HCT116 (cell line): Measurements from ENCODE around the gene R3HCC1L. TPM values are rescaled to one million over a fixed set of nuclear protein-coding genes. Genes with fewer than 3 reads are reported as not detected.

Experiments used
- ATAC-seq: fragments of 200-7000 bp; cut with Tn5 transposase; 2 replicates; pipeline ENCODE4 v1.9.1; 2020; ENCODE audit warnings: mild to moderate bottlenecking, moderate library complexity
- BruUV-seq: library from RNA; stranded (reverse); fragments of 400-500 nt; replicated peaks from 2 replicates; lab custom pipeline; 2021; lab: Mats Ljungman, UMichigan
- CTCF ChIA-PET: fragments of 300-600 bp; sonication (Branson Sonifier 250); formaldehyde crosslinking; loops from one replicate; lab custom pipeline; 2021; ENCODE audit warnings: antibody characterized with exemption; lab: Charles Lee
- POLR2A ChIA-PET: fragments of 300-600, 350-600 bp; sonication (Branson Sonifier 250); formaldehyde crosslinking; loops from one replicate; lab custom pipeline; 2021; ENCODE audit warnings: antibody characterized with exemption; lab: Charles Lee
- RAD21 ChIA-PET, 2 experiments: fragments of 300-600 bp; sonication (Branson Sonifier 250); formaldehyde crosslinking; loops; one replicate each; lab custom pipeline; 2023; ENCODE audit warnings: low total read pairs in 2 of 2; ENCODE audit not compliant: uncharacterized antibody in 2 of 2, unreplicated experiment in 2 of 2, low non-redundant PET in 1 of 2; lab: Charles Lee
- DNase-seq: peaks from one replicate; pipeline ENCODE4 v3.0.0-alpha.2; 2010; ENCODE audit warnings: low read depth, low spot score
- H2AFZ ChIP-seq: fragments of 200-600 bp; shearing (Covaris generic), sonication (generic); 2 replicates; pipeline ENCODE4 v1.6.1; 2017; ENCODE audit warnings: low read depth, mixed run types, mixed read lengths, antibody characterized with exemption, low read length; ENCODE audit not compliant: poor library complexity, severe bottlenecking
- H3K27ac ChIP-seq: 2 replicates; pipeline ENCODE4 v1.5.1; 2012; ENCODE audit warnings: low read depth, low read length
- H3K27me3 ChIP-seq: fragments of 200-600 bp; sonication (generic); 2 replicates; pipeline ENCODE4 v1.6.1; 2016; ENCODE audit warnings: mixed run types, low read length, mixed read lengths; ENCODE audit not compliant: insufficient read depth
- H3K36me3 ChIP-seq, 2 experiments: fragments of 200-500 bp in 1 of 2; fragments of 200-600 bp in 1 of 2; sonication (Bioruptor generic) in 1 of 2; sonication (generic) in 1 of 2; 2 replicates each; pipeline versions ENCODE4 v1.5.1 to v1.6.1; 2014 to 2016; ENCODE audit warnings: low read length in 2 of 2, inconsistent platforms in 1 of 2, mixed read lengths in 1 of 2, mixed run types in 1 of 2; ENCODE audit not compliant: insufficient read depth in 2 of 2, control insufficient read depth in 1 of 2
- H3K4me1 ChIP-seq, 2 experiments: fragments of 200-600 bp in 1 of 2; sonication (generic) in 1 of 2; 2 replicates each; pipeline versions ENCODE4 v1.5.1 to v1.6.1; 2012 to 2017; ENCODE audit warnings: low read length in 2 of 2, inconsistent platforms in 1 of 2, mild to moderate bottlenecking in 1 of 2, mixed read lengths in 1 of 2, mixed run types in 1 of 2, moderate library complexity in 1 of 2; ENCODE audit not compliant: insufficient read depth in 2 of 2, control insufficient read depth in 1 of 2
- H3K4me2 ChIP-seq: fragments of 200-600 bp; sonication (generic); 2 replicates; pipeline ENCODE4 v1.6.1; 2017; ENCODE audit warnings: mixed run types, low read length, mixed read lengths
- H3K4me3 ChIP-seq, 2 experiments: fragments of 200-600 bp in 1 of 2; sonication (generic) in 1 of 2; replicated peaks in 1 of 2; 2 replicates each; pipeline ENCODE4 v1.5.1; 2011 to 2016; ENCODE audit warnings: low read length in 2 of 2, control low read depth in 1 of 2, low read depth in 1 of 2, mild to moderate bottlenecking in 1 of 2, mixed read lengths in 1 of 2, mixed run types in 1 of 2
- H3K79me2 ChIP-seq: fragments of 200-600 bp; sonication (generic); 2 replicates; pipeline ENCODE4 v1.6.1; 2017; ENCODE audit warnings: mild to moderate bottlenecking, mixed run types, low read length, moderate library complexity, mixed read lengths; ENCODE audit not compliant: insufficient read depth
- H3K9ac ChIP-seq: fragments of 200-600 bp; sonication (generic); 2 replicates; pipeline ENCODE4 v1.6.1; 2016; ENCODE audit warnings: low read length, mixed read lengths
- H3K9me2 ChIP-seq: fragments of 200-600 bp; sonication (generic), shearing (Covaris generic); 2 replicates; pipeline ENCODE4 v1.6.1; 2017; ENCODE audit warnings: mixed run types, mild to moderate bottlenecking, moderate library complexity; ENCODE audit not compliant: insufficient read depth
- H3K9me3 ChIP-seq, 2 experiments: fragments of 200-500 bp in 1 of 2; fragments of 200-600 bp in 1 of 2; sonication (Bioruptor generic) in 1 of 2; sonication (generic) in 1 of 2; 2 replicates each; pipeline ENCODE4 v1.6.1; 2014 to 2017; ENCODE audit warnings: low read length in 2 of 2, mixed read lengths in 2 of 2, inconsistent platforms in 1 of 2, low read depth in 1 of 2, mild to moderate bottlenecking in 1 of 2, mixed run types in 1 of 2, moderate library complexity in 1 of 2; ENCODE audit not compliant: control insufficient read depth in 1 of 2, insufficient read depth in 1 of 2
- H4K20me1 ChIP-seq: fragments of 200-600 bp; sonication (generic), shearing (Covaris generic); 2 replicates; pipeline ENCODE4 v1.6.1; 2017; ENCODE audit warnings: mixed run types, mild to moderate bottlenecking, moderate library complexity; ENCODE audit not compliant: insufficient read depth
- CBX3 ChIP-seq: IDR thresholded peaks from 2 replicates; pipeline ENCODE4 v1.6.1; 2012; ENCODE audit warnings: low read depth
- CEBPB ChIP-seq: IDR thresholded peaks from 2 replicates; pipeline ENCODE4 v1.6.1; 2012; ENCODE audit warnings: low read depth
- EGR1 ChIP-seq: IDR thresholded peaks from 2 replicates; pipeline ENCODE4 v1.6.1; 2012; ENCODE audit warnings: low read depth
- ELF1 ChIP-seq: IDR thresholded peaks from 2 replicates; pipeline ENCODE4 v1.6.1; 2012; ENCODE audit warnings: low read depth, borderline replicate concordance
- EZH2 ChIP-seq: fragments of 200-600 bp; sonication (generic); IDR thresholded peaks from 2 replicates; pipeline ENCODE4 v1.6.1; 2017; ENCODE audit warnings: antibody characterized with exemption, mixed run types
- EZH2phosphoT487 ChIP-seq: fragments of 200-600 bp; IDR thresholded peaks from 2 replicates; pipeline ENCODE4 v1.6.1; 2018; ENCODE audit warnings: antibody characterized with exemption, borderline replicate concordance
- FOSL1 ChIP-seq: IDR thresholded peaks from 2 replicates; pipeline ENCODE4 v1.6.1; 2012; ENCODE audit warnings: low read depth
- JUND ChIP-seq: IDR thresholded peaks from 2 replicates; pipeline ENCODE4 v1.6.1; 2012
- POLR2AphosphoS5 ChIP-seq: IDR thresholded peaks from 2 replicates; pipeline ENCODE4 v1.6.1; 2011; ENCODE audit warnings: mild to moderate bottlenecking, low read depth, low read length, moderate library complexity
- SIN3A ChIP-seq: IDR thresholded peaks from 2 replicates; pipeline ENCODE4 v1.6.1; 2012; ENCODE audit warnings: low read depth
- SP1 ChIP-seq: IDR thresholded peaks from 2 replicates; pipeline ENCODE4 v1.6.1; 2012; ENCODE audit warnings: low read depth
- SRF ChIP-seq: IDR thresholded peaks from 2 replicates; pipeline ENCODE4 v1.6.1; 2012; ENCODE audit warnings: low read depth
- TCF7L2 ChIP-seq: IDR thresholded peaks from 2 replicates; pipeline ENCODE4 v1.7.0; 2011; ENCODE audit warnings: borderline replicate concordance, inconsistent platforms; ENCODE audit not compliant: insufficient read depth, insufficient read length; ENCODE audit errors: extremely low read depth
- ZFX ChIP-seq: fragments of 450-650 bp; IDR thresholded peaks from 2 replicates; pipeline ENCODE4 v1.6.1; 2017
- intact Hi-C: fragments of 100-400 bp; cut with micrococcal nuclease; formaldehyde crosslinking; loops from 2 replicates; pipeline ENCODE4 v1.10.0; 2022
- total RNA-seq: library from RNA; stranded (reverse); gene quantifications from one replicate; pipeline ENCODE4 v1.2.1, GENCODE V29; 2021; ENCODE audit not compliant: unreplicated experiment
- TF ChIP-seq, protein P1 (sequence below): IDR thresholded peaks from 2 replicates; pipeline ENCODE4 v1.6.1; 2012
- TF ChIP-seq, protein P2 (sequence below): IDR thresholded peaks from 2 replicates; pipeline ENCODE4 v1.6.1; 2012
- TF ChIP-seq, protein P3 (sequence below): IDR thresholded peaks from 2 replicates; pipeline ENCODE4 v1.6.1; 2011; ENCODE audit warnings: mild to moderate bottlenecking, low read length, moderate library complexity; ENCODE audit not compliant: insufficient replicate concordance; ENCODE audit errors: extremely low read depth
- TF ChIP-seq, protein P4 (sequence below): IDR thresholded peaks from 2 replicates; pipeline ENCODE4 v1.6.1; 2012; ENCODE audit warnings: low read depth

The R3HCC1L gene
- total RNA-seq, 1 experiment from 2014 or later, result 9.3 TPM

DNA sequence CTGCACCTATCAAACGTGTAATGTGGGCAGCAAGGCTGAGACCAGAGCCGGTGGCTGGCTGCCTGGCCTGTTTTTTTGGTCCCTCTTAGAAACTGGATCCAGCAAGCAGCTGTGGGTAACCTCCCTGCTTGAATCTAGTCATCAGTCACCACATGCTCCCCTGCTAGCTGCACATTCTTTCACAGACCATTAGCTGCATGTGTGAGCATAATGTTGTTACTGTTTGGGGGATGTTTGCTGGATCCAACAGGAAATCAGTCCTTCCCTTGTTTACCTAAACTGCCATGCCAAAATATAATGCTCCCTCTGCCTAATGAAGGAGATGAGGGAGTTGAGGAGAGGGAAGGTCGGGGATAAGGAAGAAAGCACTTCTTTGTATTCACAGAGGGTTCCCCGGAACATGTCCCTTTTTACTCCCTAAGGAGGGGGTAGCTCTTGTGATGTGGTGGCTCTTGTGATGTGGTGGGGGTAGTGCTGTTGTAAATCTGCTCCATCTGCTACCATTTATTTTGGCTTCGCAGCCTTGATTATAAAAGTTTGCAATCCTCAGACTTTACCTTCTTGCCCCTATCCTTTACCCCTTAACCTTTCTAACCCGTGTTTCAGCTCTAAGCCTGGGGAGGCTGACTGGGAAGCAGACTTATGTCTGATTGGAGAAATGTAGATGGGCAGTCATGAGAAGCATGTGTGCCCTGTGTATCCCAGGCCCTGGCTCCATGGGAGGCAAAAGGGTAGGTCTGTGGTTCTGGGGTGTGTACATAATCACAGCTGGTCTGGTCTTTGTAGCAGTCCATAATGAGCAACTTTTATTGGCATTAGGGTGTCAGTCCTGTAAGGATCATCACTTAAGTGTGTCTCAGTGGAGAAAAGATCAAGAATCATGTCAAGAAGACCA lies 112.7 kb downstream of the R3HCC1L start (continued):
- no peak for TF ChIP-seq SIN3A

DNA sequence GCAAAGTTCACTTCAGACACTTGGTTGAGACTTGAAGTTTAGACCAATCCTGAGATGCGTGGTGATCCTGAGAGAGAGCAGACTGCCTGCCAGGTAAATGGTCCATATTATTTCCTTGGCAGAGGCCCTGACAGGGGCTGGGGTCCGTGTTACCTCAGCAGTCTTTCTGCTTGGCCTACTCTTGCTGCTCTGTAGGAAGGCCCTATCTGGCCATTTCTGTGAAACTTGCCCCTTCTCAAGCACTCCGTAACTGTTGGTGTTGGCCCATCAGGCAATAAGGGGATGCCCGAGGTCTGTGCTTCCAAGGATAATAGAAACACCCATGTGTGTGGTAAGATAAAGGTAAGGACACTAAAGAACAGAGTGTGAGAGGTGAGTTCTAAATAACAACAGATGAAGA lies 113.6 kb downstream of the R3HCC1L start:
- Histone ChIP-seq H3K79me2 (no peaks in the 10 kb centered on the region), H3K4me3 (no peak overlapping the region), H3K9me2 (no peaks in the 10 kb centered on the region), H3K4me2 (no peak overlapping the region), H3K27me3 (no peaks in the 10 kb centered on the region), H4K20me1 (no peaks in the 10 kb centered on the region; the same call in 1 of the 2 replicates), H3K9me3 (no peaks in the 10 kb centered on the region), H3K27ac (no peak overlapping the region), H3K36me3 (peaks cover 6 to 8% of the 10 kb centered on the region in 2 experiments; a peak in 2 of 4 replicates), H2AFZ (no peak overlapping the region), H3K9ac (no peak overlapping the region), H3K4me1 (no peaks in the 10 kb centered on the region)
- no peak for TF ChIP-seq POLR2AphosphoS5
- no peak for TF ChIP-seq FOSL1
- TF ChIP-seq JUND, result no peak
- TF ChIP-seq ELF1, result no peak
- TF ChIP-seq, protein P1, sequence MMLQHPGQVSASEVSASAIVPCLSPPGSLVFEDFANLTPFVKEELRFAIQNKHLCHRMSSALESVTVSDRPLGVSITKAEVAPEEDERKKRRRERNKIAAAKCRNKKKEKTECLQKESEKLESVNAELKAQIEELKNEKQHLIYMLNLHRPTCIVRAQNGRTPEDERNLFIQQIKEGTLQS, result no peak
- TF ChIP-seq CBX3, result no peak
- no peak for TF ChIP-seq TCF7L2
- TF ChIP-seq ZFX, result no peak
- TF ChIP-seq EGR1, result no peak
- no peak for TF ChIP-seq SRF
- TF ChIP-seq, protein P2, sequence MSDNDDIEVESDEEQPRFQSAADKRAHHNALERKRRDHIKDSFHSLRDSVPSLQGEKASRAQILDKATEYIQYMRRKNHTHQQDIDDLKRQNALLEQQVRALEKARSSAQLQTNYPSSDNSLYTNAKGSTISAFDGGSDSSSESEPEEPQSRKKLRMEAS, result no peak
- TF ChIP-seq CEBPB, result no peak
- no peak for TF ChIP-seq EZH2
- TF ChIP-seq SP1, result no peak
- no peak for TF ChIP-seq SIN3A
- TF ChIP-seq, protein P3, sequence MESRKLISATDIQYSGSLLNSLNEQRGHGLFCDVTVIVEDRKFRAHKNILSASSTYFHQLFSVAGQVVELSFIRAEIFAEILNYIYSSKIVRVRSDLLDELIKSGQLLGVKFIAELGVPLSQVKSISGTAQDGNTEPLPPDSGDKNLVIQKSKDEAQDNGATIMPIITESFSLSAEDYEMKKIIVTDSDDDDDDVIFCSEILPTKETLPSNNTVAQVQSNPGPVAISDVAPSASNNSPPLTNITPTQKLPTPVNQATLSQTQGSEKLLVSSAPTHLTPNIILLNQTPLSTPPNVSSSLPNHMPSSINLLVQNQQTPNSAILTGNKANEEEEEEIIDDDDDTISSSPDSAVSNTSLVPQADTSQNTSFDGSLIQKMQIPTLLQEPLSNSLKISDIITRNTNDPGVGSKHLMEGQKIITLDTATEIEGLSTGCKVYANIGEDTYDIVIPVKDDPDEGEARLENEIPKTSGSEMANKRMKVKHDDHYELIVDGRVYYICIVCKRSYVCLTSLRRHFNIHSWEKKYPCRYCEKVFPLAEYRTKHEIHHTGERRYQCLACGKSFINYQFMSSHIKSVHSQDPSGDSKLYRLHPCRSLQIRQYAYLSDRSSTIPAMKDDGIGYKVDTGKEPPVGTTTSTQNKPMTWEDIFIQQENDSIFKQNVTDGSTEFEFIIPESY, result no peak
- TF ChIP-seq, protein P4, sequence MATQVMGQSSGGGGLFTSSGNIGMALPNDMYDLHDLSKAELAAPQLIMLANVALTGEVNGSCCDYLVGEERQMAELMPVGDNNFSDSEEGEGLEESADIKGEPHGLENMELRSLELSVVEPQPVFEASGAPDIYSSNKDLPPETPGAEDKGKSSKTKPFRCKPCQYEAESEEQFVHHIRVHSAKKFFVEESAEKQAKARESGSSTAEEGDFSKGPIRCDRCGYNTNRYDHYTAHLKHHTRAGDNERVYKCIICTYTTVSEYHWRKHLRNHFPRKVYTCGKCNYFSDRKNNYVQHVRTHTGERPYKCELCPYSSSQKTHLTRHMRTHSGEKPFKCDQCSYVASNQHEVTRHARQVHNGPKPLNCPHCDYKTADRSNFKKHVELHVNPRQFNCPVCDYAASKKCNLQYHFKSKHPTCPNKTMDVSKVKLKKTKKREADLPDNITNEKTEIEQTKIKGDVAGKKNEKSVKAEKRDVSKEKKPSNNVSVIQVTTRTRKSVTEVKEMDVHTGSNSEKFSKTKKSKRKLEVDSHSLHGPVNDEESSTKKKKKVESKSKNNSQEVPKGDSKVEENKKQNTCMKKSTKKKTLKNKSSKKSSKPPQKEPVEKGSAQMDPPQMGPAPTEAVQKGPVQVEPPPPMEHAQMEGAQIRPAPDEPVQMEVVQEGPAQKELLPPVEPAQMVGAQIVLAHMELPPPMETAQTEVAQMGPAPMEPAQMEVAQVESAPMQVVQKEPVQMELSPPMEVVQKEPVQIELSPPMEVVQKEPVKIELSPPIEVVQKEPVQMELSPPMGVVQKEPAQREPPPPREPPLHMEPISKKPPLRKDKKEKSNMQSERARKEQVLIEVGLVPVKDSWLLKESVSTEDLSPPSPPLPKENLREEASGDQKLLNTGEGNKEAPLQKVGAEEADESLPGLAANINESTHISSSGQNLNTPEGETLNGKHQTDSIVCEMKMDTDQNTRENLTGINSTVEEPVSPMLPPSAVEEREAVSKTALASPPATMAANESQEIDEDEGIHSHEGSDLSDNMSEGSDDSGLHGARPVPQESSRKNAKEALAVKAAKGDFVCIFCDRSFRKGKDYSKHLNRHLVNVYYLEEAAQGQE, result no peak
- TF ChIP-seq EZH2phosphoT487, result no peak
- intact Hi-C loops, result no loop called here
- ChIA-PET CTCF (no interaction called here), POLR2A (no interaction called here), RAD21 (no interaction called here)
- no TSS peak for BruUV-seq
- ATAC-seq (no peak), DNase-seq (no peak)
